Nephron (organoid): ENCODE data around the gene SMIM41.

Experiments used
- H3K27ac Mint-ChIP-seq, 3 experiments: 2 replicates each; pipeline ENCODE4 v1.8.0; 2020; ENCODE audit warnings: mixed read lengths in 3 of 3, mild to moderate bottlenecking in 2 of 3, moderate library complexity in 1 of 3
- H3K27me3 Mint-ChIP-seq: 2 replicates; pipeline ENCODE4 v1.8.0; 2021; ENCODE audit warnings: low read depth, mild to moderate bottlenecking, moderate library complexity, mixed read lengths
- H3K36me3 Mint-ChIP-seq: 2 replicates; pipeline ENCODE4 v1.8.0; 2020; ENCODE audit warnings: low read depth, mixed read lengths
- H3K4me1 Mint-ChIP-seq: 2 replicates; pipeline ENCODE4 v1.8.0; 2020; ENCODE audit warnings: mixed read lengths
- H3K4me3 Mint-ChIP-seq, 3 experiments: 2 replicates each; pipeline ENCODE4 v1.8.0; 2020; ENCODE audit warnings: mild to moderate bottlenecking in 3 of 3, mixed read lengths in 3 of 3, moderate library complexity in 2 of 3
- H3K9me3 Mint-ChIP-seq: 2 replicates; pipeline ENCODE4 v1.8.0; 2020; ENCODE audit warnings: mixed read lengths
- CTCF ChIP-seq, 3 experiments: fragments of 200-600 bp; sonication (generic); IDR thresholded peaks; one replicate each; pipeline ENCODE4 v1.5.0; 2021; ENCODE audit warnings: antibody characterized with exemption in 3 of 3; ENCODE audit not compliant: unreplicated experiment in 3 of 3

SMIM41 gene

GRCh38 chr12:52079576-52080402 lies at the start of gene SMIM41:
SMIM41 (plus strand) TSS chr12:52079704; CDS start chr12:52079780, 76 bp downstream.
- Mint-ChIP-seq H3K36me3 (peaks cover 31% of the 10 kb centered on the region), H3K4me3 (peak within 1 kb of the TSS in 1 of 3 experiments; percentile 46), H3K4me1 (peaks cover 30% of the 10 kb centered on the region), H3K27ac (no peak within 1 kb of the TSS), H3K27me3 (peaks cover 3% of the 10 kb centered on the region), H3K9me3 (no peaks in the 10 kb centered on the region)
- no peak for TF ChIP-seq CTCF (IDR thresholded peaks at IDR 0.05; ENCODE audit: unreplicated experiment in 3 of 3)

GRCh38 chr12:52032446-52032803 lies 47.1 kb upstream of the SMIM41 start:
- Mint-ChIP-seq H3K4me1 (peaks cover 50% of the 10 kb centered on the region), H3K27me3 (peaks cover 29% of the 10 kb centered on the region), H3K9me3 (no peaks in the 10 kb centered on the region), H3K27ac (peak overlapping the region; percentile 80 to 91 (median 83)), H3K4me3 (peak overlapping the region; percentile 75 to 86 (median 77)), H3K36me3 (no peaks in the 10 kb centered on the region)
- no peak for TF ChIP-seq CTCF (IDR thresholded peaks at IDR 0.05; ENCODE audit: unreplicated experiment in 3 of 3)

GRCh38 chr12:52032804-52033445 lies 46.6 kb upstream of the SMIM41 start:
- H3K36me3 Mint-ChIP-seq, result no peaks in the 10 kb centered on the region
- H3K9me3 Mint-ChIP-seq, result no peaks in the 10 kb centered on the region
- H3K27me3 Mint-ChIP-seq, result peaks cover 27% of the 10 kb centered on the region
- H3K4me3 Mint-ChIP-seq, result peak overlapping the region; percentile 77 to 86 (median 78)
- TF ChIP-seq CTCF (IDR thresholded peaks at IDR 0.05; ENCODE audit: unreplicated experiment in 3 of 3), result no peak
- peak overlapping the region; percentile 80 to 91 (median 83) for H3K27ac Mint-ChIP-seq
- peaks cover 50% of the 10 kb centered on the region for H3K4me1 Mint-ChIP-seq

- TF ChIP-seq CTCF (IDR thresholded peaks at IDR 0.05; ENCODE audit: unreplicated experiment in 3 of 3), result no peak
- no peaks in the 10 kb centered on the region for H3K9me3 Mint-ChIP-seq
- peak overlapping the region; percentile 28 to 75 (median 29) for H3K27ac Mint-ChIP-seq
- peaks cover 57% of the 10 kb centered on the region for H3K4me1 Mint-ChIP-seq
- H3K4me3 Mint-ChIP-seq, result peak overlapping the region; percentile 73 to 90 (median 86)
- H3K36me3 Mint-ChIP-seq, result no peaks in the 10 kb centered on the region
- peaks cover 28% of the 10 kb centered on the region for H3K27me3 Mint-ChIP-seq
Observed at GRCh38 chr12:52033446-52034140, 45.9 kb upstream of the SMIM41 start.

- no peaks in the 10 kb centered on the region for H3K36me3 Mint-ChIP-seq
- H3K4me3 Mint-ChIP-seq, result peak overlapping the region; percentile 76 to 90 (median 86)
- peaks cover 33% of the 10 kb centered on the region for H3K27me3 Mint-ChIP-seq
- H3K27ac Mint-ChIP-seq, result peak overlapping the region; percentile 13 to 92 (median 89)
- TF ChIP-seq CTCF (IDR thresholded peaks at IDR 0.05; ENCODE audit: unreplicated experiment in 3 of 3), result no peak
- H3K9me3 Mint-ChIP-seq, result no peaks in the 10 kb centered on the region
- H3K4me1 Mint-ChIP-seq, result peaks cover 62% of the 10 kb centered on the region
Observed at GRCh38 chr12:52035190-52035589, 44.3 kb upstream of the SMIM41 start.
